WTC11 (cell line): ENCODE measurements around the gene HYPK. TPM values are rescaled to one million over a fixed set of nuclear protein-coding genes. Genes with fewer than 3 reads are reported as not detected.

ENCODE experiments used
- ATAC-seq: fragments of 200-7000 bp; cut with Tn5 transposase; 2 replicates; pipeline ENCODE4 v1.10.0; 2021; ENCODE audit warnings: mild to moderate bottlenecking, moderate library complexity
- CTCF ChIA-PET: fragments of 300-600 bp; sonication (Branson Sonifier 250); formaldehyde crosslinking; loops from one replicate; lab custom pipeline; 2021; ENCODE audit warnings: antibody characterized with exemption; lab: Charles Lee
- POLR2A ChIA-PET: fragments of 350-600 bp; sonication (Branson Sonifier 250); formaldehyde crosslinking; loops from one replicate; lab custom pipeline; 2021; ENCODE audit warnings: antibody characterized with exemption; lab: Charles Lee
- DNase-seq: peaks from one replicate; pipeline ENCODE4 v3.0.0; 2021; ENCODE audit warnings: low spot score
- H3K27ac Mint-ChIP-seq: 2 replicates; pipeline ENCODE4 v1.8.0; 2021; ENCODE audit warnings: mixed read lengths
- H3K27me3 Mint-ChIP-seq: 2 replicates; pipeline ENCODE4 v1.8.0; 2021; ENCODE audit warnings: low read depth, mild to moderate bottlenecking, moderate library complexity, mixed read lengths
- H3K36me3 Mint-ChIP-seq: 2 replicates; pipeline ENCODE4 v1.8.0; 2021; ENCODE audit warnings: mixed read lengths
- H3K4me1 Mint-ChIP-seq: 2 replicates; pipeline ENCODE4 v1.8.0; 2022; ENCODE audit warnings: mixed read lengths
- H3K4me3 Mint-ChIP-seq: 2 replicates; pipeline ENCODE4 v1.8.0; 2021; ENCODE audit warnings: mild to moderate bottlenecking, moderate library complexity, mixed read lengths
- H3K9me3 Mint-ChIP-seq: 2 replicates; pipeline ENCODE4 v1.8.0; 2021; ENCODE audit warnings: mixed read lengths
- ETV6 ChIP-seq: sonication (generic); formaldehyde crosslinking; IDR thresholded peaks from 2 replicates; pipeline ENCODE4 v1.8.1; 2022; ENCODE audit warnings: mild to moderate bottlenecking, missing genetic modification reagents
- FOXK1 ChIP-seq: sonication (generic); formaldehyde crosslinking; IDR thresholded peaks from 2 replicates; pipeline ENCODE4 v1.8.0; 2022; ENCODE audit warnings: mild to moderate bottlenecking, moderate library complexity, missing genetic modification reagents
- IRF2 ChIP-seq: sonication (generic); formaldehyde crosslinking; IDR thresholded peaks from 2 replicates; pipeline ENCODE4 v1.8.0; 2022; ENCODE audit warnings: low read depth, missing genetic modification reagents, borderline replicate concordance
- JUN ChIP-seq: sonication (generic); formaldehyde crosslinking; IDR thresholded peaks from 2 replicates; pipeline ENCODE4 v1.8.0; 2023; ENCODE audit warnings: mild to moderate bottlenecking, missing genetic modification reagents
- KAT7 ChIP-seq: sonication (generic); formaldehyde crosslinking; IDR thresholded peaks from 2 replicates; pipeline ENCODE4 v1.8.1; 2023; ENCODE audit warnings: missing genetic modification reagents, mild to moderate bottlenecking, borderline replicate concordance
- NFYB ChIP-seq: sonication (generic); formaldehyde crosslinking; conservative IDR thresholded peaks from 2 replicates; pipeline ENCODE4 v1.8.0; 2022; ENCODE audit warnings: low read depth, missing genetic modification reagents
- NR1H2 ChIP-seq: sonication (generic); formaldehyde crosslinking; IDR thresholded peaks from 2 replicates; pipeline ENCODE4 v1.9.0; 2021; ENCODE audit warnings: mild to moderate bottlenecking, moderate library complexity, missing genetic modification reagents
- RORB ChIP-seq: fragments of 250-450 bp; sonication (Bioruptor Pico); IDR thresholded peaks from 2 replicates; pipeline ENCODE4 v1.9.0; 2021; ENCODE audit warnings: mild to moderate bottlenecking
- SMAD3 ChIP-seq: sonication (generic); formaldehyde crosslinking; IDR thresholded peaks from 2 replicates; pipeline ENCODE4 v1.8.0; 2022; ENCODE audit warnings: missing genetic modification reagents, mild to moderate bottlenecking, borderline replicate concordance
- SMAD4 ChIP-seq: sonication (generic); formaldehyde crosslinking; IDR thresholded peaks from 2 replicates; pipeline ENCODE4 v1.8.0; 2022; ENCODE audit warnings: mild to moderate bottlenecking, missing genetic modification reagents
- SP1 ChIP-seq: sonication (generic); formaldehyde crosslinking; conservative IDR thresholded peaks from 2 replicates; pipeline ENCODE4 v1.8.1; 2022; ENCODE audit warnings: missing genetic modification reagents
- ZNF317 ChIP-seq: sonication (generic); formaldehyde crosslinking; IDR thresholded peaks from 2 replicates; pipeline ENCODE4 v1.8.1; 2023; ENCODE audit warnings: low read depth, mild to moderate bottlenecking, moderate library complexity, missing genetic modification reagents, borderline replicate concordance
- ZNF396 ChIP-seq: fragments of 250-450 bp; sonication (Bioruptor Pico); IDR thresholded peaks from 2 replicates; pipeline ENCODE4 v1.8.0; 2021; ENCODE audit warnings: mild to moderate bottlenecking, moderate library complexity, borderline replicate concordance
- total RNA-seq: library from RNA; stranded (reverse); gene quantifications from 3 replicates; pipeline ENCODE4 v1.2.3, GENCODE V29; 2021
- TF ChIP-seq, protein P1 (sequence below): sonication (generic); formaldehyde crosslinking; IDR thresholded peaks from 2 replicates; pipeline ENCODE4 v1.8.1; 2022; ENCODE audit warnings: mild to moderate bottlenecking, moderate library complexity, missing genetic modification reagents
- TF ChIP-seq, protein P2 (sequence below): sonication (generic); formaldehyde crosslinking; IDR thresholded peaks from 2 replicates; pipeline ENCODE4 v1.8.0; 2022; ENCODE audit warnings: mild to moderate bottlenecking, missing genetic modification reagents
- TF ChIP-seq, protein P3 (sequence below): sonication (generic); formaldehyde crosslinking; IDR thresholded peaks from 2 replicates; pipeline ENCODE4 v1.8.0; 2023; ENCODE audit warnings: mild to moderate bottlenecking, missing genetic modification reagents
- TF ChIP-seq, protein P4 (sequence below): sonication (generic); formaldehyde crosslinking; IDR thresholded peaks from 2 replicates; pipeline ENCODE4 v1.8.1; 2022; ENCODE audit warnings: low read depth, missing genetic modification reagents, borderline replicate concordance
- TF ChIP-seq, protein P5 (sequence below): sonication (generic); formaldehyde crosslinking; IDR thresholded peaks from 2 replicates; pipeline ENCODE4 v1.8.0; 2022; ENCODE audit warnings: mild to moderate bottlenecking, missing genetic modification reagents
- TF ChIP-seq, protein P6 (sequence below): sonication (generic); formaldehyde crosslinking; IDR thresholded peaks from 2 replicates; pipeline ENCODE4 v1.8.0; 2022; ENCODE audit warnings: mild to moderate bottlenecking, missing genetic modification reagents
- TF ChIP-seq, protein P7 (sequence below): sonication (generic); formaldehyde crosslinking; IDR thresholded peaks from 2 replicates; pipeline ENCODE4 v1.8.1; 2023; ENCODE audit warnings: mild to moderate bottlenecking, moderate library complexity, missing genetic modification reagents
- TF ChIP-seq, protein P8 (sequence below): fragments of 250-450 bp; sonication (Bioruptor Pico); conservative IDR thresholded peaks from 2 replicates; pipeline ENCODE4 v1.9.0; 2021; ENCODE audit warnings: mild to moderate bottlenecking

The HYPK gene
- total RNA-seq, 1 experiment from 2014 or later = 22.0 TPM

DNA sequence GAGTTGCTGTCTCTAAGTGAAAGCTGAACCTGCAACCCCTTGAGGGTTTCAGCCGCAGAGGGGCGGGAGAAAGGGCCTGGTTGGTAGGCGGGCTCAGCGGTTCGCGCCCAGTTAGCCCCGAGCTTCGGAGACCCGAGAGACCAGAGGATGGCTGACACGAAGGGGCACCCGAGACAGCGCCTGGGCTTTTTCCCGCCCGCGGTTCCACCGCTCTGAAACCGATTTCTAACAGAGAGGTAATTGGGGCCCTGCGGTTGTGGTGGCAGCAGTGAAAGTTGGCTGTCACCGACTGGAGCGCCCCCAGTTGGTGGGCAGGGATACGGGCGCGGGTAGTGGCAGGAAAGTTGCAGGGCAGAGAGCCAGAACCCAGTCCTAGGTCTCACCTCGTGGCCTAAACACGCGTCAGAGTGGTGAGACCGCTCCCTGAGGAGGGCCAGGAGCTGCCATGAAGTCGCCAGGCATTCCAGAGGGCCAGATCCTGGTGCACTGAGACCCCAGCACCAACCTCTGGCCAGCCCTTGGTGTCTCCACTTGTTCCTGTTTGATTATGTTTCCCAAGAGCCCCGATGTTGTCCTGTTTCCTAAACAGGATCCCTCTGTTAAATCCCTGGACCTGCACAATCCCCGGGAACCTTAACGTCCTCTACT, 23.0 kb upstream of the HYPK start (continued):
- TF ChIP-seq SMAD3 (0 out of 2 replicates have a peak, but pooled peaks have one; percentile 19), IRF2 (CRISPR knock-in tag) (no peak), JUN (no peak), NR1H2 (CRISPR knock-in tag) (no peak), FOXK1 (CRISPR knock-in tag) (peak; percentile 46; the same call in 1 of the 2 replicates), ETV6 (CRISPR knock-in tag) (peak; percentile 51; the same call in 1 of the 2 replicates), SP1 (CRISPR knock-in tag) (0 out of 2 replicates have a peak, but pooled peaks have one; percentile 26), KAT7 (CRISPR knock-in tag) (no peak)
- TF ChIP-seq, protein P1, sequence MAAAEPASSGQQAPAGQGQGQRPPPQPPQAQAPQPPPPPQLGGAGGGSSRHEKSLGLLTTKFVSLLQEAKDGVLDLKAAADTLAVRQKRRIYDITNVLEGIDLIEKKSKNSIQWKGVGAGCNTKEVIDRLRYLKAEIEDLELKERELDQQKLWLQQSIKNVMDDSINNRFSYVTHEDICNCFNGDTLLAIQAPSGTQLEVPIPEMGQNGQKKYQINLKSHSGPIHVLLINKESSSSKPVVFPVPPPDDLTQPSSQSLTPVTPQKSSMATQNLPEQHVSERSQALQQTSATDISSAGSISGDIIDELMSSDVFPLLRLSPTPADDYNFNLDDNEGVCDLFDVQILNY (CRISPR knock-in tag) = 0 out of 2 replicates have a peak, but pooled peaks have one; percentile 14
- TF ChIP-seq, protein P2, sequence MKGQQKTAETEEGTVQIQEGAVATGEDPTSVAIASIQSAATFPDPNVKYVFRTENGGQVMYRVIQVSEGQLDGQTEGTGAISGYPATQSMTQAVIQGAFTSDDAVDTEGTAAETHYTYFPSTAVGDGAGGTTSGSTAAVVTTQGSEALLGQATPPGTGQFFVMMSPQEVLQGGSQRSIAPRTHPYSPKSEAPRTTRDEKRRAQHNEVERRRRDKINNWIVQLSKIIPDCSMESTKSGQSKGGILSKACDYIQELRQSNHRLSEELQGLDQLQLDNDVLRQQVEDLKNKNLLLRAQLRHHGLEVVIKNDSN (CRISPR knock-in tag) = peak; percentile 31; the same call in 1 of the 2 replicates
- TF ChIP-seq, protein P3, sequence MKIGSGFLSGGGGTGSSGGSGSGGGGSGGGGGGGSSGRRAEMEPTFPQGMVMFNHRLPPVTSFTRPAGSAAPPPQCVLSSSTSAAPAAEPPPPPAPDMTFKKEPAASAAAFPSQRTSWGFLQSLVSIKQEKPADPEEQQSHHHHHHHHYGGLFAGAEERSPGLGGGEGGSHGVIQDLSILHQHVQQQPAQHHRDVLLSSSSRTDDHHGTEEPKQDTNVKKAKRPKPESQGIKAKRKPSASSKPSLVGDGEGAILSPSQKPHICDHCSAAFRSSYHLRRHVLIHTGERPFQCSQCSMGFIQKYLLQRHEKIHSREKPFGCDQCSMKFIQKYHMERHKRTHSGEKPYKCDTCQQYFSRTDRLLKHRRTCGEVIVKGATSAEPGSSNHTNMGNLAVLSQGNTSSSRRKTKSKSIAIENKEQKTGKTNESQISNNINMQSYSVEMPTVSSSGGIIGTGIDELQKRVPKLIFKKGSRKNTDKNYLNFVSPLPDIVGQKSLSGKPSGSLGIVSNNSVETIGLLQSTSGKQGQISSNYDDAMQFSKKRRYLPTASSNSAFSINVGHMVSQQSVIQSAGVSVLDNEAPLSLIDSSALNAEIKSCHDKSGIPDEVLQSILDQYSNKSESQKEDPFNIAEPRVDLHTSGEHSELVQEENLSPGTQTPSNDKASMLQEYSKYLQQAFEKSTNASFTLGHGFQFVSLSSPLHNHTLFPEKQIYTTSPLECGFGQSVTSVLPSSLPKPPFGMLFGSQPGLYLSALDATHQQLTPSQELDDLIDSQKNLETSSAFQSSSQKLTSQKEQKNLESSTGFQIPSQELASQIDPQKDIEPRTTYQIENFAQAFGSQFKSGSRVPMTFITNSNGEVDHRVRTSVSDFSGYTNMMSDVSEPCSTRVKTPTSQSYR (CRISPR knock-in tag) = peak; percentile 20; the same call in 1 of the 2 replicates
- TF ChIP-seq, protein P4, sequence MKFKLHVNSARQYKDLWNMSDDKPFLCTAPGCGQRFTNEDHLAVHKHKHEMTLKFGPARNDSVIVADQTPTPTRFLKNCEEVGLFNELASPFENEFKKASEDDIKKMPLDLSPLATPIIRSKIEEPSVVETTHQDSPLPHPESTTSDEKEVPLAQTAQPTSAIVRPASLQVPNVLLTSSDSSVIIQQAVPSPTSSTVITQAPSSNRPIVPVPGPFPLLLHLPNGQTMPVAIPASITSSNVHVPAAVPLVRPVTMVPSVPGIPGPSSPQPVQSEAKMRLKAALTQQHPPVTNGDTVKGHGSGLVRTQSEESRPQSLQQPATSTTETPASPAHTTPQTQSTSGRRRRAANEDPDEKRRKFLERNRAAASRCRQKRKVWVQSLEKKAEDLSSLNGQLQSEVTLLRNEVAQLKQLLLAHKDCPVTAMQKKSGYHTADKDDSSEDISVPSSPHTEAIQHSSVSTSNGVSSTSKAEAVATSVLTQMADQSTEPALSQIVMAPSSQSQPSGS (CRISPR knock-in tag) = peak; percentile 36; the same call in 1 of the 2 replicates
- TF ChIP-seq, protein P5, sequence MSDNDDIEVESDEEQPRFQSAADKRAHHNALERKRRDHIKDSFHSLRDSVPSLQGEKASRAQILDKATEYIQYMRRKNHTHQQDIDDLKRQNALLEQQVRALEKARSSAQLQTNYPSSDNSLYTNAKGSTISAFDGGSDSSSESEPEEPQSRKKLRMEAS = peak; percentile 55

DNA sequence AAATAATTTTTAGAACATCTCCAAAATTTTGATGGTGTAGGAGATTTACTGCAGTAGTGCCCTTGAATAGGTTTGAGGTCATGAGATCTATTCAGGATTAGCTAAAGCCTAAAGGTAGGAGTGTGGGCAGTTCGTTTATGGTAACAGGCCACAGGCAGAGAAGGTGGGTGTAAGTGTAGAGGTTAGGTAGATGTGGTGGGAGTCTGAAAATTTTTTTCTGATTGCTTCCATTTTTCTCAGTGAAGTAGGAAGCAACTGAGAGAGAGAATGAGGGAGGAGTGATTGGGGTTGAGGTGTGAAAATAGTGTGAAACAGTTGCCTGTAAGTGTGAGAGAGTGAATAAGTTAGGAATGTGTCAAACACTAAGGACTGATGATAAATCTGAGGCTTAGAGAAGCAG, 21.4 kb upstream of the HYPK start:
- Mint-ChIP-seq H3K4me1 (peaks cover 13% of the 10 kb centered on the region), H3K27me3 (no peaks in the 10 kb centered on the region; the same call in 1 of the 2 replicates), H3K4me3 (no peak overlapping the region), H3K9me3 (peaks cover 5% of the 10 kb centered on the region; the same call in 1 of the 2 replicates), H3K27ac (no peak overlapping the region), H3K36me3 (no peaks in the 10 kb centered on the region)
- ChIA-PET CTCF (no interaction called here), POLR2A (no interaction called here)
- ATAC-seq (no peak), DNase-seq (no peak)
- TF ChIP-seq ZNF396 (no peak), NFYB (CRISPR knock-in tag) (no peak), SMAD4 (CRISPR knock-in tag) (no peak)
- TF ChIP-seq, protein P5 = no peak

DNA sequence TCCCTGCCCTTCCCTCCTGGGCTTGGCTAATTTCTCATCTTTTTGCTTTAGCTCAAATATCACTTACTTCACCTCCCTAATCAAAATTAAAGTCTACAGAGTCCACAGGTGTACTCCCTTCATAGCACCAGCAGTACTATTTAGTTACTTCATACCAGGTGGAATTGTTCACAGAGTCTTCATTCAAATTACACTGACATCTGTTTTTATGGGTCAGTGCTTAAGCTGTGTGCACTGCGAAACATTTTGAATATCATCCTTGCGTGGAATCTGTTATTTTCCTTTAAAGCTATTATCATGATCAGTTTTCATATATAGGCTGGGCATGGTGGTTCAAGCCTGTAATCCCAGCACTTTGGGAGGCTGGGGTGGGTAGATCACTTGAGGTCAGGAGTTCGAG, 11.0 kb upstream of the HYPK start:
- Mint-ChIP-seq H3K27ac (peak overlapping the region; percentile 66), H3K4me3 (no peak overlapping the region), H3K9me3 (peaks cover 3% of the 10 kb centered on the region; the same call in 1 of the 2 replicates), H3K4me1 (peaks cover 23% of the 10 kb centered on the region), H3K27me3 (no peaks in the 10 kb centered on the region), H3K36me3 (peaks cover 14% of the 10 kb centered on the region)
- ChIA-PET POLR2A (no interaction called here), CTCF (interaction anchor here (11.1 kb wide), 1 partner anchor 13 kb away, joined by 75 read pairs; the partner anchor contains the start of gene ELL3)
- ATAC-seq = no peak
- no peak for DNase-seq
- TF ChIP-seq ZNF317 (CRISPR knock-in tag) = no peak
- TF ChIP-seq, protein P6, sequence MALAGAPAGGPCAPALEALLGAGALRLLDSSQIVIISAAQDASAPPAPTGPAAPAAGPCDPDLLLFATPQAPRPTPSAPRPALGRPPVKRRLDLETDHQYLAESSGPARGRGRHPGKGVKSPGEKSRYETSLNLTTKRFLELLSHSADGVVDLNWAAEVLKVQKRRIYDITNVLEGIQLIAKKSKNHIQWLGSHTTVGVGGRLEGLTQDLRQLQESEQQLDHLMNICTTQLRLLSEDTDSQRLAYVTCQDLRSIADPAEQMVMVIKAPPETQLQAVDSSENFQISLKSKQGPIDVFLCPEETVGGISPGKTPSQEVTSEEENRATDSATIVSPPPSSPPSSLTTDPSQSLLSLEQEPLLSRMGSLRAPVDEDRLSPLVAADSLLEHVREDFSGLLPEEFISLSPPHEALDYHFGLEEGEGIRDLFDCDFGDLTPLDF (CRISPR knock-in tag) = no peak
- no peak for TF ChIP-seq ZNF396
- no peak for TF ChIP-seq RORB (CRISPR knock-in tag)
- TF ChIP-seq, protein P7, sequence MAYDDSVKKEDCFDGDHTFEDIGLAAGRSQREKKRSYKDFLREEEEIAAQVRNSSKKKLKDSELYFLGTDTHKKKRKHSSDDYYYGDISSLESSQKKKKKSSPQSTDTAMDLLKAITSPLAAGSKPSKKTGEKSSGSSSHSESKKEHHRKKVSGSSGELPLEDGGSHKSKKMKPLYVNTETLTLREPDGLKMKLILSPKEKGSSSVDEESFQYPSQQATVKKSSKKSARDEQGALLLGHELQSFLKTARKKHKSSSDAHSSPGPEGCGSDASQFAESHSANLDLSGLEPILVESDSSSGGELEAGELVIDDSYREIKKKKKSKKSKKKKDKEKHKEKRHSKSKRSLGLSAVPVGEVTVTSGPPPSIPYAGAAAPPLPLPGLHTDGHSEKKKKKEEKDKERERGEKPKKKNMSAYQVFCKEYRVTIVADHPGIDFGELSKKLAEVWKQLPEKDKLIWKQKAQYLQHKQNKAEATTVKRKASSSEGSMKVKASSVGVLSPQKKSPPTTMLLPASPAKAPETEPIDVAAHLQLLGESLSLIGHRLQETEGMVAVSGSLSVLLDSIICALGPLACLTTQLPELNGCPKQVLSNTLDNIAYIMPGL (CRISPR knock-in tag) = no peak
- TF ChIP-seq, protein P8, sequence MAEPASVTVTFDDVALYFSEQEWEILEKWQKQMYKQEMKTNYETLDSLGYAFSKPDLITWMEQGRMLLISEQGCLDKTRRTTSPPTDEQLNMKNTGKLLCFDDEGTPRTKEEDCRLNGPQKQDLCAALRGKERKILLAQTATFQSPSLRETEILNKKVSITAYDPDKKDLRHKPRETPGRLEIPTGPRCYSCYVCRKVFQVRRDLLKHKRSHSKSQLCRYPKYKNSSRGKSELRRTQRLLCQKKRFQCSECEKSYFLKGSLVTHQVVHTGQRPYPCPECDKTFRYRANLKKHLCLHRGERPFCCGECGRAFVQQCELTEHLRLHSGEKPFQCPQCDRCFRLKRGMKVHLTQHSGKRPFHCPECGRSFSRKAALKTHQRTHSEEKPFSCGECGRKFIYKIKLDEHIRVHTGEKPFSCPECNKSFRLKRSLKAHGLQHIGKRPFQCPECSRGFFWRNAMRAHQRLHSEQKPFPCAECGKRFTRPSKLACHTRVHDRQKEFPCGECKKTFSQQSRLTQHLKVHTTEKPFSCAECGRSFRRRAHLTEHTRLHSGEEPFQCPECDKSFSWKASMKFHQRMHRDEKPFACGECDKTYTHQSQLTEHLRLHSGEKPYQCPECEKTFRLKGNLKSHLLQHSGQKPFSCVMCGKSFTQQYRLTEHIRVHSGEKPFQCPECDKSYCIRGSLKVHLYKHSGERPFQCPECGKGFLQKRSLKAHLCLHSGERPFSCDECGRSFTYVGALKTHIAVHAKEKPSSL (CRISPR knock-in tag) = no peak
